A549 (cell line): ENCODE results near the gene OPRL1. TPM values are rescaled to one million over a fixed set of nuclear protein-coding genes. Genes with fewer than 3 reads are reported as not detected.

Source experiments
- ATAC-seq, 2 experiments: fragments of 200-7000 bp in 1 of 2; fragments of >200 bp in 1 of 2; cut with Nextera tagmentation in 1 of 2; cut with Tn5 transposase in 1 of 2; 3 replicates each; pipeline versions ENCODE4 v1.8.0 to v1.9.1; 2018 to 2020; ENCODE audit warnings: mild to moderate bottlenecking in 1 of 2, moderate library complexity in 1 of 2
- CTCF ChIA-PET: fragments of 300-600 bp; sonication (Branson Sonifier 250); formaldehyde crosslinking; extraction: SDS; loops from one replicate; lab custom pipeline; 2021; ENCODE audit warnings: antibody characterized with exemption, inconsistent platforms; lab: Yijun Ruan, JAX
- POLR2A ChIA-PET: fragments of 350-600 bp; formaldehyde crosslinking; extraction: SDS; loops from one replicate; lab custom pipeline; 2021; ENCODE audit warnings: antibody characterized with exemption, inconsistent platforms; lab: Yijun Ruan, JAX
- DNase-seq, 2 experiments: peaks; one replicate each; pipeline versions ENCODE4 v3.0.0 to v3.0.0-alpha.2; 2011 to 2016; ENCODE audit warnings: low read depth in 1 of 2, low spot score in 1 of 2
- FAIRE-seq: peaks from 2 replicates; lab custom pipeline; 2011; peaks lifted over from hg19 to GRCh38; lab: Jason Lieb, UNC
- H3K27ac ChIP-seq, 2 experiments: fragments of >200 bp; sonication (Bioruptor Twin); formaldehyde crosslinking; 3 replicates each; pipeline ENCODE4 v1.5.1; 2016 to 2017
- H3K4me1 ChIP-seq: fragments of >200 bp; sonication (Bioruptor Twin); formaldehyde crosslinking; 3 replicates; pipeline ENCODE4 v1.6.1; 2016
- H3K4me2 ChIP-seq: fragments of >200 bp; sonication (Bioruptor Twin); formaldehyde crosslinking; 3 replicates; pipeline ENCODE4 v1.6.1; 2016
- H3K4me3 ChIP-seq: fragments of >200 bp; sonication (Bioruptor Twin); formaldehyde crosslinking; 3 replicates; pipeline ENCODE4 v1.5.1; 2016
- H3K9me3 ChIP-seq: fragments of >200 bp; sonication (Bioruptor Twin); formaldehyde crosslinking; 3 replicates; pipeline ENCODE4 v1.6.1; 2016
- CBX8 ChIP-seq: fragments of 200-600 bp; sonication (generic); IDR thresholded peaks from 2 replicates; pipeline ENCODE4 v1.6.1; 2016
- CHD2 ChIP-seq: fragments of 150-350 bp; IDR thresholded peaks from 2 replicates; pipeline ENCODE4 v1.6.1; 2014; ENCODE audit warnings: low read length; ENCODE audit not compliant: partially characterized antibody
- CTCF ChIP-seq: fragments of >200 bp; sonication (Bioruptor Twin); formaldehyde crosslinking; IDR thresholded peaks from 3 replicates; pipeline ENCODE4 v1.5.1; 2016
- EHF ChIP-seq: fragments of 250-450 bp; sonication (Bioruptor Pico); IDR thresholded peaks from 2 replicates; pipeline ENCODE4 v1.5.0; 2020; ENCODE audit warnings: mild to moderate bottlenecking
- EHMT2 ChIP-seq: fragments of 200-600 bp; sonication (generic); IDR thresholded peaks from 2 replicates; pipeline ENCODE4 v1.6.1; 2016; ENCODE audit warnings: antibody characterized with exemption, low read depth, mild to moderate bottlenecking, moderate library complexity
- GATA3 ChIP-seq: IDR thresholded peaks from 2 replicates; pipeline ENCODE4 v1.6.1; 2012; ENCODE audit warnings: borderline replicate concordance
- HEYL ChIP-seq: fragments of 250-450 bp; sonication (Bioruptor Pico); IDR thresholded peaks from 2 replicates; pipeline ENCODE4 v1.8.0; 2021; ENCODE audit warnings: mild to moderate bottlenecking, moderate library complexity
- HOXA7 ChIP-seq: fragments of 250-450 bp; sonication (Bioruptor Pico); IDR thresholded peaks from 2 replicates; pipeline ENCODE4 v1.5.0; 2020; ENCODE audit warnings: mild to moderate bottlenecking, moderate library complexity
- HOXB5 ChIP-seq: fragments of 250-450 bp; sonication (Bioruptor Pico); IDR thresholded peaks from 2 replicates; pipeline ENCODE4 v1.5.0; 2020; ENCODE audit warnings: mild to moderate bottlenecking, moderate library complexity
- JUNB ChIP-seq: fragments of >200 bp; sonication (Bioruptor Twin); formaldehyde crosslinking; IDR thresholded peaks from 2 replicates; pipeline ENCODE4 v1.6.1; 2016
- KDM5A ChIP-seq: fragments of 200-600 bp; sonication (generic); IDR thresholded peaks from 2 replicates; pipeline ENCODE4 v1.6.1; 2016; ENCODE audit warnings: antibody characterized with exemption, mild to moderate bottlenecking
- MAFK ChIP-seq: fragments of 450-650 bp; IDR thresholded peaks from 2 replicates; pipeline ENCODE4 v1.6.1; 2014; ENCODE audit not compliant: partially characterized antibody
- MAX ChIP-seq: IDR thresholded peaks from 2 replicates; pipeline ENCODE4 v1.6.1; 2012
- MAZ ChIP-seq: fragments of 150-350 bp; IDR thresholded peaks from 2 replicates; pipeline ENCODE4 v1.6.1; 2014; ENCODE audit warnings: antibody characterized with exemption, low read depth, low read length, borderline replicate concordance
- NFE2L2 ChIP-seq: fragments of 150-350 bp; conservative IDR thresholded peaks from 2 replicates; pipeline ENCODE4 v1.6.1; 2014; ENCODE audit warnings: low read length
- PBX3 ChIP-seq: IDR thresholded peaks from 2 replicates; pipeline ENCODE4 v1.6.1; 2012
- POLR2A ChIP-seq: IDR thresholded peaks from 2 replicates; pipeline ENCODE4 v1.6.1; 2012; ENCODE audit warnings: mild to moderate bottlenecking, low read length
- POLR2AphosphoS2 ChIP-seq: conservative IDR thresholded peaks from 2 replicates; pipeline ENCODE4 v1.6.1; 2012; ENCODE audit warnings: low read length, improper control_type of control experiment, inconsistent platforms
- RAD21 ChIP-seq, 2 experiments: fragments of >200 bp in 1 of 2; sonication (Bioruptor Twin) in 1 of 2; formaldehyde crosslinking in 1 of 2; IDR thresholded peaks in 1 of 2; conservative IDR thresholded peaks in 1 of 2; 2 replicates in 1 of 2; 3 replicates in 1 of 2; pipeline ENCODE4 v1.6.1; 2012 to 2018; ENCODE audit warnings: inconsistent platforms in 1 of 2
- RFX5 ChIP-seq: fragments of 450-650 bp; IDR thresholded peaks from 2 replicates; pipeline ENCODE4 v1.7.1; 2014; ENCODE audit warnings: antibody characterized with exemption, mild to moderate bottlenecking, moderate library complexity
- TFCP2L1 ChIP-seq: fragments of 250-450 bp; sonication (Bioruptor Pico); IDR thresholded peaks from 2 replicates; pipeline ENCODE4 v1.5.0; 2021; ENCODE audit warnings: mild to moderate bottlenecking
- TP53 ChIP-seq: fragments of 250-450 bp; sonication (Bioruptor Pico); IDR thresholded peaks from 2 replicates; pipeline ENCODE4 v1.5.0; 2021; ENCODE audit warnings: mild to moderate bottlenecking, moderate library complexity
- USF2 ChIP-seq: fragments of 450-650 bp; IDR thresholded peaks from 2 replicates; pipeline ENCODE4 v1.6.1; 2014; ENCODE audit warnings: antibody characterized with exemption
- ZFP36 ChIP-seq: fragments of 450-650 bp; IDR thresholded peaks from 2 replicates; pipeline ENCODE4 v1.6.1; 2014; ENCODE audit warnings: borderline replicate concordance; ENCODE audit not compliant: partially characterized antibody
- ZNF302 ChIP-seq: fragments of 250-450 bp; sonication (Bioruptor Pico); IDR thresholded peaks from 2 replicates; pipeline ENCODE4 v1.9.0; 2021; ENCODE audit warnings: inconsistent platforms, mild to moderate bottlenecking, moderate library complexity
- ZSCAN20 ChIP-seq: fragments of 250-450 bp; sonication (Bioruptor Pico); IDR thresholded peaks from 2 replicates; pipeline ENCODE4 v1.8.0; 2022; ENCODE audit warnings: mild to moderate bottlenecking, moderate library complexity
- WGBS: methylation state at CpG from one replicate; pipeline ENCODE4 v1.1.6; 2017; ENCODE audit errors: missing lambda C conversion rate; 5-methylcytosine and 5-hydroxymethylcytosine counted together
- polyA plus RNA-seq, 4 experiments: library from polyadenylated mRNA; depleted of rRNA in 3 of 4; stranded (reverse); fragments of >200 nt; fragmentation: RNase III in 1 of 4; extraction: RNeasy Plus Mini Kit Qiagen cat#74134 plus additional on column Dnase treatment in 1 of 4; gene quantifications; 2 replicates in 3 of 4; 3 replicates in 1 of 4; pipeline ENCODE4 v1.2.3, GENCODE V29; 2011 to 2017

OPRL1 gene
- polyA plus RNA-seq, 2 of the 4 experiments (the other 2 are of a cell fraction), result 0.54 to 1.2 TPM

GRCh38 chr20:64074184-64074789 lies 5.6 kb upstream of the OPRL1 start:
- FAIRE-seq, result no peak

GRCh38 chr20:64074963-64075362 lies 4.9 kb upstream of the OPRL1 start:
- no peak for TF ChIP-seq MAFK
- TF ChIP-seq PBX3, result no peak
- no peak for TF ChIP-seq TP53 (CRISPR knock-in tag)
- TF ChIP-seq RFX5, result no peak
- TF ChIP-seq MAZ, result no peak
- TF ChIP-seq RAD21 (conservative IDR thresholded peaks at IDR 0.05 in 1 of 2, IDR thresholded peaks at IDR 0.05 in 1 of 2), result no peak
- TF ChIP-seq, all 56 proteins: peak for 0
- FAIRE-seq (no peak), DNase-seq (no peak), ATAC-seq (no peak)
- Histone ChIP-seq H3K4me1 (peaks cover 14% of the 10 kb centered on the region), H3K9me3 (no peaks in the 10 kb centered on the region), H3K4me2 (no peak overlapping the region), H3K4me3 (no peak overlapping the region), H3K27ac (no peak overlapping the region)
- CTCF ChIA-PET, result interaction anchor here (0.6 to 2.9 kb wide), 5 partner anchors 9 to 46 kb away, joined by 3 to 11 read pairs (median 6); partner anchors contain the start of gene LKAAEAR1
- POLR2A ChIA-PET, result no interaction called here
- WGBS, result 94% methylated on average over 8 of the region's 8 CpGs

More at GRCh38 chr20:64074184-64074789, 5.6 kb upstream of the OPRL1 start:
- no peak overlapping the region for H3K4me3 ChIP-seq
- TF ChIP-seq HOXA7 (CRISPR knock-in tag) (no peak), CBX8 (no peak), RFX5 (no peak), HOXB5 (CRISPR knock-in tag) (no peak), USF2 (no peak), TFCP2L1 (no peak), JUNB (no peak), ZSCAN20 (CRISPR knock-in tag) (no peak), MAX (no peak), NFE2L2 (no peak), PBX3 (no peak), EHMT2 (no peak), POLR2AphosphoS2 (no peak), ZFP36 (no peak), POLR2A (no peak), TP53 (CRISPR knock-in tag) (no peak), ZNF302 (CRISPR knock-in tag) (no peak), GATA3 (no peak)
- TF ChIP-seq, all 56 proteins: peak for 0
- ATAC-seq (no peak), DNase-seq (no peak)
- WGBS, result 94% methylated on average over 26 of the region's 28 CpGs
- ChIA-PET POLR2A (no interaction called here), CTCF (interaction anchor here (0.6 to 3.9 kb wide), 5 partner anchors 9 to 442 kb away, joined by 3 to 23 read pairs (median 6); partner anchors contain the start of gene LKAAEAR1)
- no peak overlapping the region for H3K27ac ChIP-seq
- H3K9me3 ChIP-seq, result no peaks in the 10 kb centered on the region
- H3K4me2 ChIP-seq, result no peak overlapping the region
- peaks cover 14% of the 10 kb centered on the region for H3K4me1 ChIP-seq

- Histone ChIP-seq H3K4me2 (no peak overlapping the region), H3K9me3 (no peaks in the 10 kb centered on the region), H3K27ac (no peak overlapping the region), H3K4me1 (peaks cover 18% of the 10 kb centered on the region), H3K4me3 (no peak overlapping the region)
- 90% methylated on average over 12 of the region's 12 CpGs for WGBS
- ChIA-PET POLR2A (no interaction called here), CTCF (interaction anchor here (0.6 to 2.9 kb wide), 9 partner anchors 8 to 89 kb away, joined by 3 to 11 read pairs (median 4); partner anchors contain the start of gene LKAAEAR1)
- DNase-seq (no peak), FAIRE-seq (no peak), ATAC-seq (no peak)
- no peak for TF ChIP-seq EHMT2
- TF ChIP-seq KDM5A, result no peak
- TF ChIP-seq CTCF, result no peak
- no peak for TF ChIP-seq POLR2A
- TF ChIP-seq EHF (CRISPR knock-in tag), result no peak
- no peak for TF ChIP-seq HEYL
- TF ChIP-seq ZNF302 (CRISPR knock-in tag), result no peak
- TF ChIP-seq MAZ, result no peak
- TF ChIP-seq CHD2, result no peak
Measured at GRCh38 chr20:64075556-64075955, 4.3 kb upstream of the OPRL1 start.
